ENCODE results near the gene SORCS2. TPM values are rescaled to one million over a fixed set of nuclear protein-coding genes. Genes with fewer than 3 reads are reported as not detected.

Gene SORCS2
- total and polyA plus RNA-seq, 2 of the 13 experiments (the other 11 are each of a cell fraction or from before 2014, with no cell fraction given), result 0.82 to 1.0 TPM

- TF ChIP-seq IKZF4 (CRISPR knock-in tag; IDR thresholded peaks at IDR 0.05; ENCODE audit: borderline replicate concordance, low read depth, not compliant biosample characterization) (no peak), MLX (CRISPR knock-in tag; IDR thresholded peaks at IDR 0.05) (no peak), SMAD9 (CRISPR knock-in tag; IDR thresholded peaks at IDR 0.05) (no peak), ZUFSP (CRISPR knock-in tag; IDR thresholded peaks at IDR 0.05; ENCODE audit: borderline replicate concordance) (no peak), ZNF274 (CRISPR knock-in tag; IDR thresholded peaks at IDR 0.05) (no peak), ZMAT3 (CRISPR knock-in tag; conservative IDR thresholded peaks at IDR 0.05) (no peak), ZBTB20 (CRISPR knock-in tag; IDR thresholded peaks at IDR 0.05; ENCODE audit: borderline replicate concordance, low read depth) (no peak), XRCC5 (optimal IDR thresholded peaks at IDR 0.05; ENCODE audit: low read length) (peak; percentile 42), ZNF589 (CRISPR knock-in tag; conservative IDR thresholded peaks at IDR 0.05) (no peak), RXRA (CRISPR knock-in tag; IDR thresholded peaks at IDR 0.05) (peak; percentile 70), BHLHE40 (IDR thresholded peaks at IDR 0.05; ENCODE audit: low read length) (0 out of 2 replicates have a peak, but pooled peaks have one; percentile 23), ZBTB38 (CRISPR knock-in tag; IDR thresholded peaks at IDR 0.05) (peak; percentile 95), ZNF713 (CRISPR knock-in tag; IDR thresholded peaks at IDR 0.05) (no peak), ZFP36L1 (CRISPR knock-in tag; IDR thresholded peaks at IDR 0.05) (no peak), STAT5B (CRISPR knock-in tag; IDR thresholded peaks at IDR 0.05) (no peak), CTCF (CRISPR knock-in tag; IDR thresholded peaks at IDR 0.05) (peak; percentile 81), PHF21A (CRISPR knock-in tag; IDR thresholded peaks at IDR 0.05) (no peak), MAFK (conservative IDR thresholded peaks at IDR 0.05 in 1 of 2, IDR thresholded peaks at IDR 0.05 in 1 of 2; ENCODE audit: low read length in 2 of 2) (no peak), ZNF691 (CRISPR knock-in tag; IDR thresholded peaks at IDR 0.05; ENCODE audit: borderline replicate concordance, low read depth) (no peak), LCORL (IDR thresholded peaks at IDR 0.05) (no peak), LCORL (CRISPR knock-in tag; IDR thresholded peaks at IDR 0.05) (no peak), ARID4A (CRISPR knock-in tag; IDR thresholded peaks at IDR 0.05; ENCODE audit: borderline replicate concordance) (peak; percentile 16; the same call in 1 of the 2 replicates), ZNF333 (CRISPR knock-in tag; IDR thresholded peaks at IDR 0.05; ENCODE audit: borderline replicate concordance) (no peak)
Measured at GRCh38 chr4:7761720-7762119, 569.4 kb downstream of the SORCS2 start (continued).
